Measurements from ENCODE around the gene FOXP1. TPM values are rescaled to one million over a fixed set of nuclear protein-coding genes. Genes with fewer than 3 reads are reported as not detected.
"Not testable (repeated sequence)": the region's sequence is repeated elsewhere in the genome, so short reads cannot be mapped to it uniquely, and the experiment has no call there.

FOXP1 gene
- total and polyA plus RNA-seq, 2 experiments from 2014 or later, result 37.4 to 59.9 TPM

DNA sequence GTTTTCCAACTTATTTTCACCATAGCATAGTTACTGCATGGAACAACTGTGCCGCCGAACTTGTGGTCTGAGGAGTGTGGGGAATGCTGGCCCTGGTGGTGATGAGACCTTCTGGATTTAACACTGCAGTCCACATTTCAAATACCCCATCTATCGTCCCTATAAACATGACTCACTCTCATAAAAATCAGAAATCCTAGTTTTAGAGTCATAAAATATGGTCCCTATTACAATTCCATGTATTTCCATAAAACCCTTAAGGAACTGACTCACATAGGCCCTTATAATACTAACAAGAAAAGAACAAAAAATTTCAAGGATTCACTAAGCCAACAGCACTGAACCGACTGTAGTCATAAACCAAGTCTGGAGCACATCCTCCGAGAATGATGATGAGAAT, 147.2 kb downstream of the FOXP1 start:
- no peaks in the 10 kb centered on the region for H3K9me2 ChIP-seq (ENCODE audit: insufficient read depth)
- H3K4me2 ChIP-seq (ENCODE audit: unreplicated experiment), result no peak overlapping the region
- no peaks in the 10 kb centered on the region for H3F3A ChIP-seq (ENCODE audit: insufficient read depth)
- no peak for DNase-seq
- no peaks in the 10 kb centered on the region for H3K9me3 ChIP-seq (ENCODE audit: low read depth)
- no peak overlapping the region for H3K27ac ChIP-seq
- H2AFZ ChIP-seq, result no peak overlapping the region
- H3K79me2 ChIP-seq (ENCODE audit: insufficient read depth), result peaks cover 25% of the 10 kb centered on the region
- WGBS, 2 experiments (ENCODE audit: low coverage in 1 of 2, low lambda C conversion rate in 2 of 2, missing lambda C conversion rate in 2 of 2), result 75 to 78% methylated on average over 5 of the region's 5 CpGs
- TF ChIP-seq EZH2 (IDR thresholded peaks at IDR 0.05; ENCODE audit: insufficient read depth, poor library complexity, severe bottlenecking) (no peak), EZH2phosphoT487 (IDR thresholded peaks at IDR 0.05; ENCODE audit: insufficient read depth, low read depth) (no peak)
- H4K20me1 ChIP-seq (ENCODE audit: insufficient read depth), result no peaks in the 10 kb centered on the region
- in situ Hi-C loops (cut with MboI), result no loop called here
- no peak overlapping the region for H3K4me3 ChIP-seq
- 0 out of 2 replicates have a peak, but pooled peaks cover 1% of the 10 kb centered on the region for H3K4me1 ChIP-seq (ENCODE audit: insufficient read depth)
- H3K27me3 ChIP-seq (replicated peaks; ENCODE audit: insufficient read depth), result no peaks in the 10 kb centered on the region
- no peaks in the 10 kb centered on the region for H3K36me3 ChIP-seq (ENCODE audit: low read depth)
- no peak overlapping the region for H3K9ac ChIP-seq

DNA sequence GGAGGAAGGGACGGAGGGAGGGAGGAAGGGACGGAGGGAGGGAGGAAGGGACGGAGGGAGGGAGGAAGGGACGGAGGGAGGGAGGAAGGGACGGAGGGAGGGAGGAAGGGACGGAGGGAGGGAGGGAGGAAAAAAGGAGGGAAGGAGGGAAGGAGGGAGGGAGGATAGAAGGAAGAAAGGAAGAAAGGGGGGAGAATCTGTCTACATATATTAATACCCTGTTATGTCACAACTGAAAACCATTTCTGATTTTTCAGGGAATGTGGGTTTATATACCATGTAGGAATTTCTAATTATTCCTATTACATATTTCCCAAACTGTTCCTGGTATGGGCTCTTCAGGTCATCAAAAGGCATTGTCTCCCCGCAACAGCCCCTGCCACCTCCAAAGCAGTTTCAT, 147.7 kb downstream of the FOXP1 start:
- H3K9ac ChIP-seq; H3K36me3 ChIP-seq (ENCODE audit: low read depth); H3K4me2 ChIP-seq (ENCODE audit: unreplicated experiment); H2AFZ ChIP-seq; H3K9me2 ChIP-seq (ENCODE audit: insufficient read depth); DNase-seq; in situ Hi-C loops (cut with MboI); H3K4me1 ChIP-seq (ENCODE audit: insufficient read depth); H3K27ac ChIP-seq; H3K27me3 ChIP-seq (replicated peaks; ENCODE audit: insufficient read depth); H3F3A ChIP-seq (ENCODE audit: insufficient read depth); H3K9me3 ChIP-seq (ENCODE audit: low read depth); H4K20me1 ChIP-seq (ENCODE audit: insufficient read depth); H3K4me3 ChIP-seq: not testable (repeated sequence)
- peaks cover 20% of the 10 kb centered on the region for H3K79me2 ChIP-seq (ENCODE audit: insufficient read depth)
- WGBS, 2 experiments (ENCODE audit: low coverage in 1 of 2, low lambda C conversion rate in 2 of 2, missing lambda C conversion rate in 2 of 2), result 96 to 98% methylated on average over 1 to 7 of the region's 7 CpGs

DNA sequence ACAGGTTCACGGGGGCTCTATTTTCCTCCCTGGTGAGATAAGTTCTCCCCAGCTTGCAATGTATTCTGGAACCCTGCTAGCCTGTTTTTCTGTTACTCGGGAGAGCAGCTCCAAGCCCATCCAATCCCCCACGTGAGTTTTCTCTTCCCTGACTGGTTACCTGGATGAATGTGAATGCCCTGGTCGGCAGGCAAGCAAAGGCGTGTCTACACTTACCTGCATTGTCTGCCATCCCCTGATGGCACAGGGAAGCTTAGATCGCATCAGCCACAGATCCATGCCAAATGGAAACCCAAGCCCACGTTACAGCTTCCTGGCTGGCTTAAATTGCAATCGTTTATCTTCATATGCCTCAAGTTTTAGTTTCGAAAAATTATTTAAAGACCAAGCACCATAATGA, 149.9 kb downstream of the FOXP1 start:
- Histone ChIP-seq H3K9ac (no peak overlapping the region), H3K79me2 (ENCODE audit: insufficient read depth) (peaks cover 20% of the 10 kb centered on the region), H3K4me3 (no peak overlapping the region), H2AFZ (no peak overlapping the region), H3K9me2 (ENCODE audit: insufficient read depth) (no peaks in the 10 kb centered on the region), H4K20me1 (ENCODE audit: insufficient read depth) (no peaks in the 10 kb centered on the region), H3K4me2 (ENCODE audit: unreplicated experiment) (no peak overlapping the region), H3K27ac (no peak overlapping the region), H3F3A (ENCODE audit: insufficient read depth) (peaks cover 5% of the 10 kb centered on the region; the same call in 1 of the 2 replicates), H3K9me3 (ENCODE audit: low read depth) (no peaks in the 10 kb centered on the region), H3K4me1 (ENCODE audit: insufficient read depth) (peaks cover 7% of the 10 kb centered on the region), H3K27me3 (replicated peaks; ENCODE audit: insufficient read depth) (no peaks in the 10 kb centered on the region), H3K36me3 (ENCODE audit: low read depth) (no peaks in the 10 kb centered on the region)
- TF ChIP-seq EZH2phosphoT487 (IDR thresholded peaks at IDR 0.05; ENCODE audit: insufficient read depth, low read depth) (no peak), EZH2 (IDR thresholded peaks at IDR 0.05; ENCODE audit: insufficient read depth, poor library complexity, severe bottlenecking) (no peak)
- WGBS, 2 experiments (ENCODE audit: low coverage in 1 of 2, low lambda C conversion rate in 2 of 2, missing lambda C conversion rate in 2 of 2), result 73 to 74% methylated on average over 9 of the region's 9 CpGs
- no peak for DNase-seq
- in situ Hi-C loops (cut with MboI), result no loop called here

DNA sequence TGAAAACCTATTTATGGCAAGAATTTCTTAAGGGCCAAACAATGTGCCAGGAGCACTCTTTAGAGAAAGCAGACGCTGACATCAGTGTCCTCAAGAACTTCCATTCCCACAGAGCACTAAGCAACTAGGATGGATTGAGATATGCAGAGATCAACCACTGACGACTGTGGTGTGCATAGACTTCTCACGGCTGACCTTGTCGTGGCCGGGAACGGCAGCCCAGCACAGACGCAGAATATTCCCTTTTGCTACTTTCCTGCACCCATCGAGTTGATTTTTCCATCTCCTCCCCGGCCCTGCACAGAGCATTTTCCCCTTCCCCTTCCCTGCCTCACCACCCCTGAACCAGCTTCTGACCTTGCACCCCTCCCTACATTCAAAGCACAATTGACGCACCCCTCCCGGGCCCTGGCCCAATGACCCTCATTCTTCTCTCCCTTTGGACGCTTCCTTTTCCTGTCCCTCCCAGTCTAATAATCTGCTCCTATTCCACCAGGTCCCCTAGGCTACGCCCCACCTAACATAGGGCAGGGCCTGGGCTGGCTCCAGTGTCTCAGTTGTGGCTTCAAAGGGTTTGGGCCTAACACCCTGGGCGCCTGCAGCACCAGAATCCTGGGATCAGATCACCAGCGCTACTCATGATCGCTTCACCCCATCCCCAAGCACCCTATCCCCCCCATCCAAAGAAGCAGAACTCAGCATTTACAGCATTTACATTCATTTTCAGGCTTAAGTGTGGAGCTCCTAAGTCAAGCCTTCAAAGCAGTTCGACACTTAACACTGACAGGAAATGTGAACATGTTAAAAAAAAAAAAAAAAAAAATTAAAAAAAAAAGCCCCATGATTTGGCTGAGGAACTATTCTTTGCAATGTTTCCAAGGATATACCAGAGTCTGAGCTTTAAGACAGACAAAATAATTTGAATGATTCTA, 151.2 kb downstream of the FOXP1 start:
- Histone ChIP-seq H2AFZ (no peak overlapping the region), H3K9ac (no peak overlapping the region), H3K27me3 (replicated peaks; ENCODE audit: insufficient read depth) (no peaks in the 10 kb centered on the region), H3K9me2 (ENCODE audit: insufficient read depth) (no peaks in the 10 kb centered on the region), H3K4me2 (ENCODE audit: unreplicated experiment) (no peak overlapping the region), H3K9me3 (ENCODE audit: low read depth) (no peaks in the 10 kb centered on the region), H3F3A (ENCODE audit: insufficient read depth) (peaks cover 5% of the 10 kb centered on the region; the same call in 1 of the 2 replicates), H3K36me3 (ENCODE audit: low read depth) (no peaks in the 10 kb centered on the region), H3K79me2 (ENCODE audit: insufficient read depth) (peaks cover 33% of the 10 kb centered on the region), H4K20me1 (ENCODE audit: insufficient read depth) (no peaks in the 10 kb centered on the region), H3K4me3 (no peak overlapping the region), H3K4me1 (ENCODE audit: insufficient read depth) (peaks cover 13% of the 10 kb centered on the region), H3K27ac (no peak overlapping the region)
- no peak for TF ChIP-seq EZH2phosphoT487 (IDR thresholded peaks at IDR 0.05; ENCODE audit: insufficient read depth, low read depth)
- in situ Hi-C loops (cut with MboI), result no loop called here
- 94% methylated on average over 16 to 17 of the region's 17 CpGs for WGBS, 2 experiments (ENCODE audit: low coverage in 1 of 2, low lambda C conversion rate in 2 of 2, missing lambda C conversion rate in 2 of 2)
- DNase-seq, result no peak
